GM18507 (cell line): Measurements from ENCODE around the gene XPNPEP1.
A peak's percentile ranks its signal among the peaks of the same experiment; 100 is the strongest.
"Not testable (repeated sequence)": the region's sequence is repeated elsewhere in the genome, so short reads cannot be mapped to it uniquely, and the experiment has no call there.

ENCODE experiments used
- DNase-seq: peaks from one replicate; pipeline ENCODE4 v3.0.0; 2011; ENCODE audit warnings: low read depth; ENCODE audit not compliant: insufficient read length; ENCODE audit errors: extremely low spot score
- FAIRE-seq: peaks from 2 replicates; lab custom pipeline; 2011; peaks lifted over from hg19 to GRCh38; lab: Jason Lieb, UNC

Gene XPNPEP1

DNA sequence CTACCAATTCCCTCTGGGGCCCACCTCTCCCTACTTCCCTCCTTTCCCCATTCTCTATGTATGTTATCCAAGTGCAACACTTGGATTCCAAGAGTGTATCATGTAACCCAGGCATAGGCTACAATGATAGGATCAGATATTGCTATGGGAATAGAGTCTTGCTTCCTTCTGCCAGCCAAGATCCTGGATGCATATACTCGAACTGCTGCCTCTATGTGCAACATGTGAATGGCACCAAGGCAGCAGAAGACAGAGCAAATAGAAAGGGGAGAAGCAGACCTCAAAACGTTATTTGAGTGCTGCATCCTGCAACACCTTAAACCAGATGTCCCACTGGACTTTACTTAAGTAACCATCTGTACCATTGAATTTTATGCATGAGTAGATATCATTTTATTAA lies 3.5 kb upstream of the XPNPEP1 start:
- FAIRE-seq (no peak), DNase-seq (no peak)

GRCh38 chr10:109926061-109926745 lies 2.9 kb upstream of the XPNPEP1 start:
- FAIRE-seq (no peak), DNase-seq (no peak)

GRCh38 chr10:109924967-109925620 lies 1.8 kb upstream of the XPNPEP1 start:
- DNase-seq = no peak
- FAIRE-seq = no peak

DNA sequence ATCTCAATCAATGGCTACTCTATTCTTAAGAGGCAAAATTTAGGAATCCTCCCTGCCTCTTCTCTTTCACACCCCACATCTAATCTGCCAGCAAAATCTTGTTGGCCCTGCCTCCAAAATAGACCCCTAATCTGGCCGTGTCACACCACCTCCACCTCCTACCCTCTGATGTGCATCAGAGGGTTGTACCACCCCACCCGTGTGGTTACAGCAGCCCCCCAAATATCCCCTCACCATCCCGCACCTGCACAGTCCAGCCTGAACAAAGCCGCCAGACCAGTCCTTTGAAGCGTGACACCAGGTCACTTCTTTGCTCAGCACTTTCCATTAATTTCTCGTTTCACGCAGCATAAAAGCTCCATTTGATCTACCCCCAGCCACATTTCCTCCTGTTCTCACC lies 776 bp upstream of the XPNPEP1 start:
- no peak for FAIRE-seq
- no peak for DNase-seq

DNA sequence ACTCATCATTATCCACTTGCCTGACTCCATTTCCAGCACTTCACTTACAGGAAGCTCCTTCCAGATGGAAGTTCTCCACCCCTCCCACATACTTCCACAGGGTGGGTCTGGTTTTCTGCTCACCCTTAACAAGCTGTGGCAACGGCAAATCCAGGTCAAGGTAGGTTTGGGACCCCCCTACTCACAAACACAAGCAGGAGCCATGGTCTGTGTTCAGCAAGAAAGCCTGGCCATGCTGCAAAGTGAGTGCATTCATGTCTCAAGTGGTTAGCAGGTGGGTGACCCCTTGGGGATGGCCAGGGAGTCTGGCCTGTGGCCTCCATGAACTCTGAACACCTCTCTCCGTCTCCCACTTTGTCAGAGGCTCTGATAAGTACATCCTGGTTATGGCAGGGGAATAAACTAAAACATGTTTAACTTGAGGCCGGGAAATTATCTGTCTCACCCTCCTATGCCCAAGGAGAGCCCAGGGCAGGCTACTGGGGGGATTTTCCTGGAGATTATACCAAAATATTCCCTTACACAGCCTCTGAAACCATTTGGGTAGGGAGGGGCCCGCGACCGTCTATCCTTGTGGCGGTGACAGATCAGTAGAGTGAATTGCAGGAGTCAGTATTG lies 844 bp downstream of the XPNPEP1 start:
- FAIRE-seq (no peak), DNase-seq (no peak)

GRCh38 chr10:109920016-109920415 lies 3.3 kb downstream of the XPNPEP1 start:
- DNase-seq (no peak), FAIRE-seq (no peak)

GRCh38 chr10:109919220-109919619 lies 4.1 kb downstream of the XPNPEP1 start:
- peak; percentile 47 for FAIRE-seq
- DNase-seq = no peak

- DNase-seq, FAIRE-seq: not testable (repeated sequence)
These were observed 4.6 kb downstream of the XPNPEP1 start for GRCh38 chr10:109918707-109919106.

- DNase-seq (no peak), FAIRE-seq (no peak)
These were observed 7.7 kb downstream of the XPNPEP1 start for GRCh38 chr10:109915566-109915965.

DNA sequence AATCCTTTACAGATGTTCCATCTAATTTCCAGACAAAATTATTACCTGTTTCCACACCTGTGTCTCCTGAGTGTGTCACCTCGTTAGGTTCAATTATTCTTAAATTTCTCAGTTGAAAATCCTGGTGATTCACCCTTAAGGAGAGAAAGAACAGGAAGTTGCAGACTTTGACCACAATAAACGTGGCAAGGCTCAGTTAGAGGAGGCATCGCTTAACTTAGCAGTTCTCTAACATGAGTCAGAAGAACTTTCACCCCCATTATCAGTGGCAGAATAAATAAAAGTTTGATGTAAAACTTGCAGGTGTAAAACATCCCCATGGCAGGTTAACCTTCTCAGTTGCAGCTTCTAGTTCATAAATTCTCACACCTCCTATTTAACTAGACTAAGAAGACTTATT lies 8.3 kb downstream of the XPNPEP1 start:
- FAIRE-seq (peak; percentile 56), DNase-seq (no peak)

- FAIRE-seq = no peak
- DNase-seq = no peak
These were observed 9.9 kb downstream of the XPNPEP1 start for GRCh38 chr10:109913306-109913892.

DNA sequence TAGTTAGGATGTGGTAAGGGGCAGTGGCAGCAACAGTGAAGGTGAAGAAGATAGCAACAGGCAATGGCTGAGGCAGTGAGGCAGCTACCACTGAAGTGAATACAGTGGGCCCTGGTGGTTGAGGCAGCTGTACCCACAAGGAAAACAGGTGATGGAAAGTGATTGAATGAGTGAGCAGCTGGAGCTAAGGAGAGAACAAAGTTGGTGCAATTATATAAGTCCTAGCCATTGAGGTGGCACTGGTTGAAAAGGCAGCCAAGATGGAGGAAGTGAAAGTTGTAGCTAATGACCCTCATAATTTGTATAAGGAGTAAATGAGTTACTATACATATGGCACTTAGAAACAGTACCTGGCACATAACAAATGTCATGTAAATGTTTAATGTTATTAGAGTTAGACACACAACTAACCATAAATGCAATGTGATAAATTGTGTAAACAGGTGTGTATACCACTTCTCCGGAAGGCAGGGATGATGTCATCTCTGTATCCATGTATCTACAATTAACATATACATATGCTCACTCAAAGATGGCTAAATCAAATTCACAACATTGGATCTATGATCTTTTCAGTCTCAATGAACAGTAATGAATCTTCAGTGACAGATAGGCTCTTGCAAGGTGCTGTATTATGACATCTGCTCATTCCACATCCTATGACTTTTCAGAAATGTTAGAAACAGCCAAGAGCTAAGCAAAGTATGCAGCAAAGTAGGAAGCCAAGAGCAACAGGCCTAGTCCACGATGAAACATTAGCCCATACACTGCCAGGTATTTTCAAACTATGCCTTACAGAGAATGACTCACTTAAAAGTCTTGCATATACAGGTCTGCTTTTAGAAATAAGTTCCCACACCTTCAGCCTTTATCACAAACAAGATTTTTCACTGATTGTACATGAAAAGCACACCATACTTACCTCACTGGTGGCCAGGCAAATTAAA lies 10.7 kb downstream of the XPNPEP1 start:
- peak; percentile 38 for DNase-seq
- peak; percentile 94 for FAIRE-seq

DNA sequence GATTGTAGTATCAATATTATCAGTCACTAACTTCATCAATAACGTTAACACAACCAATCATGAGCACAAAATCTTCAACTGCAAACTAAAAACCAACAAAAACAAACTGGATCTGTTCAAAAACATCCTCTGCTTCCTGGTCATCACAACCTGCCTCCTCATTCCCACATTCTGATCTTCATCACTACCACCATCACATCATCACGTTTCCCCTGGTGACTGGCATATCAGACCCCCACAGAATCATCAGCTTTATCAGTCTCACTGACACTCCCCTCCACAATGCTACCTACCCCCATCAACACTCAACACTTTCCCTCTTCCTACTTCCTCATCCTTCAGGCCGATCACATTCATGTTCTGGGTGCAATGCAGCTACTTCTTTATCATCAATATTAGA lies 11.4 kb downstream of the XPNPEP1 start:
- DNase-seq (no peak), FAIRE-seq (peak; percentile 24)

GRCh38 chr10:109906316-109906715 lies 17.0 kb downstream of the XPNPEP1 start:
- no peak for FAIRE-seq
- no peak for DNase-seq

DNA sequence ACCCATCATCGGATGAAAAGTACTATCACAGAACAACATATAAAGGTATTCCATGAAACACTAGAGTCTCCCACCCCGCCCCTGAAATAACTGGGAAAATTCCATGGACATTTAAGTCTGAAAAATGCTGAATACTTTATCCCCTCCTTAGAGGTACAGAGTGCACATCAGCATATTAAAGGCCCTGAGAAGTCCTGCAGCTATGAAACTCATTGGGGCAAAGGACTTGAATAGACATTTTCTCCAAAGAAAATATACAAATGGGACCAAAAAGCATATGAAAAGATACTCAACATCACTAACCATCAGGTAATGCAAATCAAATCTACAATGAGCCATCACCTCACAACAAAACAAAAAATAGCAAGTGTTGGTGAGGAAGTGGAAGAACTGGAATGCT lies 18.9 kb downstream of the XPNPEP1 start:
- DNase-seq (no peak), FAIRE-seq (no peak)

GRCh38 chr10:109902992-109903947 lies 20.0 kb downstream of the XPNPEP1 start:
- FAIRE-seq (peak; percentile 33), DNase-seq (no peak)

DNA sequence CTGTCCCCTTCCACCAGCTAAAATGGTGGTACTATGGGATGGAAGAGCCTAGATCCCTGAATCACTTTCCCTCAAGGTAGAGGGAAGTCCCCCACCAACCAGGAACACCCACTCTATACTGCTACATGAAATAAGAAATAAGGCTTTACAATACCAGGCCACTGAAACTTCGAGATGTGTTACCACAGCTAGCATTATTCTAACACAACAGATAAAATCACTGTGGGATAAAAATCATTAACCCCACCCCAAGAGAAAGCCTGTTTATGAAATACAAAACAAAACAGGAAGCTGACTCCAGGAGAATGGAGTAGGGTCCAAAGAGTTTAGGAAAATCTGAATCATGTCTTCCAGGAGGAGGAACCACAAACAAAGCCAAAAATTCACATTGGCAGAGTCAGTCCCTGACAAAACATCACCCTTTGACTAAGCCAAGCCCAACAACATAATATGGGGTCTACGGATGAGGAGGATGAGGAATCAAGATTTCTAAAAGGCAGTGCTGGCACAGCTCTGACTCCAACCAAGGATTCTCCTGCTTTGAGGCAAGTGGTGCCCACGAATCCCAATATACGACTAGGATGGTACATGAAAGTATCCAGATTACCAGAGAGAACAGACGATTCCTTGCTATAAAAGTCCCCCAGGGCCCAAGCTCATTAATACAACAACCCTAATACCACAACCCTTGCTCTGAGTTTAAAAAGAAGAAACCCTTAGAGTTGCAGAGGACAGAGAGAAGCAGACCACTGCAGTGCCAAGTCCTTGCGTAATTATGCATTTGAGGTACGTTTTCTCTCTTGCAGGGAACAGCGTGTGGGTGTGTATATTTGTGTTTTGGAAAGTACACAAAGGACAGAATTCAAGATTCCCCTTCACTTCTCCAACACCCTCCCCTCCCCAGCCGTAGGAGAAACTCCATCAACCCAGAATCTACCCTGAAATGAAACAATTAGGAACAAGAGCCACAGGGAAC lies 23.7 kb downstream of the XPNPEP1 start:
- no peak for DNase-seq
- no peak for FAIRE-seq
